ENCODE measurements around the gene FERMT3. TPM values are rescaled to one million over a fixed set of nuclear protein-coding genes. Genes with fewer than 3 reads are reported as not detected.

The FERMT3 gene
- total RNA-seq, result 7.2 and 9.3 TPM in 2 replicates

GRCh38 chr11:64206457-64207255 lies at the start of gene FERMT3:
FERMT3 (plus strand) TSS chr11:64206721; CDS start chr11:64207365, 644 bp downstream.

GRCh38 chr11:64165842-64166635 lies 40.5 kb upstream of the FERMT3 start, which contains the start of gene MACROD1:
MACROD1 (minus strand) TSS chr11:64166113; CDS start chr11:64165994, 119 bp downstream.

DNA sequence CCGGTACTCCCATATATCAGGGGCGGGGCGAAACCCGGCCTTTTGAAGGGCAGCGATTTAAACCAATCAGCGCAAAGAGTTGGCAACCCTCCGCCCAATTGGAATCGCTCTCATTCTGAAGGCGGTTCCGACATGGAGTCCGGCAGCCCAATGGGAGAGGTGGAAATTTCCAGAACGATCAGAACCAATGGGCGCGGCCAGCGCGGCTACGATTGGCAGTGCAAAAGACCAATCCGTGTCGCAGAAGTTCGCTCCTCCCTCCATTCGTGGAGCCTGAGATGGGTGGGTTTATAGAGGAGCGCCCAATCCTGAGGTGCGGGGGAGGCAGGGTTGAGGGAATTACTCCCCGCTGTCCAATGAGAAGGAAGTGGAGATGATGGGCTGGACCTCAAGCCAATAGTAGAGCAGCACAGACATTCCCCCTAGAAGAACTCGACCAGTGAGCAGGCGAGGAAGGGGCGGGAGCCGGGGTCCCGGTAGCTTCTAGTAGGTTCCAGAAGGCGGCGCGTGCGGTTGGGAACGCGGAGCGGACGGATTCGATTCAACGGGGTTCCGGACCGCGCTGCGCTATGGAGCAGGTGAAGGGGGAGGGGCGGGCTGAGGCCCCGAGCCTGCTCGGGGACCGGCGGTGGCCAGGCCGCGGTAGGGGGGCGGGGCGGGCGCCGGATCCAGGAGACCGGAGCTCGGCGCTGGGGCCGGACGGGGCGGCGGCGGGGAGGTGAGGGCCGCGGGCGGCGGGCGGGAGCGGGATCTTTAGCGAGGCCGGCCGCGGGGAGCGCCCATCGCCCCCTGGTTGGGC lies 20.6 kb upstream of the FERMT3 start, which contains the start of gene STIP1:
Gene STIP1 (plus strand): TSS at position 479 of the 799 bp plus-strand sequence. CDS start 91 bp downstream, at position 570.

DNA sequence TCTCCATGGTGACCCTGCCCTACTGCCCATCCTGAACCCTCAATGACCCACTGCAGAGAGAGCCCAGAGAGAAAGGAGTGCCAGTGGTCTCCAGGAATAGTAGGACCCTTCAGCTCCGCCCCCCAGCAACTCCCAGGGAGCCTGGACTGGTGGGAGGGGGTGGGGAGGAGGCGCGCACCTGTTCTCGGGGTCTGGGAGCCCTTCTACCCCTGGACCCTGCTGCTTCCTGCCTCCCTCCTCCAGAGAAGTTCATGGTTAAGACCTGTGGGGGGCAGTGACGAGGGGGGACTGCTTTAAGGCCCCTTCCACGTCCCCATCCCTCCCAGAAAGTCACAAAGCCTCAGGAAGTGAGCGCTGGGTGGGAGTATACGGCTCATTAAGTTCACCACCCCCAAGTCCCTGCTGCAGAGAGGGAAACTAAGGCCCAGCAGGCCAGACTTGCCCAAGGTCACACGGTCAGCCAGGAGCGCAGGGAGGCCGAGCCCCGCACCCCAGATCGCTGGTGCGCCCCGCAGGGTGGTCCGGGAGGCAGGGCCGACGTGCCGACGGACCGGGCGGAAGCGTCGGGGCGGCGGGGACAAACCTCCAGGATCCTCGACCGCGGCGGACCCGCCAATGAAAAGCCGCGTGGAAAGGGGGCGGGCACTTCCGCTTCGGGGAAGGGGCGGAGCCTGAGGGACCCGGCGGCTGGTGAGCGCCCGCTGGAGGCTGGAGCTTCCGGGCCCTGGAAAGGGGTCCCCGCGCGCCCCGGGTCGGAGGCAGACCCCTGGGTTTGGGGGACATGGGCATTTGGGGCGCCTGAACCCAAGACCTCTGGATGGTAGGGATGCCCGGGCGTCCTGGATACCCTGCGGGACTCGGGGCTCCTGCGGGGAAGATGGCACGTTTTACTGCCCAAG lies 19.3 kb downstream of the FERMT3 start, which contains the start of the genes NUDT22 and TRPT1:
Gene NUDT22 (plus strand): TSS at position 667 of the 899 bp plus-strand sequence. CDS start 379 bp downstream, outside the sequence.
Gene TRPT1 (minus strand): TSS at position 579 of the 899 bp plus-strand sequence. CDS start 326 bp downstream, at position 253.

GRCh38 chr11:64230171-64230984 lies 23.9 kb downstream of the FERMT3 start, which contains the start of gene DNAJC4:
DNAJC4 (plus strand) TSS chr11:64230548; CDS start chr11:64230855, 307 bp downstream.

GRCh38 chr11:64233913-64234586 lies 27.5 kb downstream of the FERMT3 start, which contains the start of gene VEGFB:
VEGFB (plus strand) TSS chr11:64234584; CDS start chr11:64234834, 250 bp downstream.

DNA sequence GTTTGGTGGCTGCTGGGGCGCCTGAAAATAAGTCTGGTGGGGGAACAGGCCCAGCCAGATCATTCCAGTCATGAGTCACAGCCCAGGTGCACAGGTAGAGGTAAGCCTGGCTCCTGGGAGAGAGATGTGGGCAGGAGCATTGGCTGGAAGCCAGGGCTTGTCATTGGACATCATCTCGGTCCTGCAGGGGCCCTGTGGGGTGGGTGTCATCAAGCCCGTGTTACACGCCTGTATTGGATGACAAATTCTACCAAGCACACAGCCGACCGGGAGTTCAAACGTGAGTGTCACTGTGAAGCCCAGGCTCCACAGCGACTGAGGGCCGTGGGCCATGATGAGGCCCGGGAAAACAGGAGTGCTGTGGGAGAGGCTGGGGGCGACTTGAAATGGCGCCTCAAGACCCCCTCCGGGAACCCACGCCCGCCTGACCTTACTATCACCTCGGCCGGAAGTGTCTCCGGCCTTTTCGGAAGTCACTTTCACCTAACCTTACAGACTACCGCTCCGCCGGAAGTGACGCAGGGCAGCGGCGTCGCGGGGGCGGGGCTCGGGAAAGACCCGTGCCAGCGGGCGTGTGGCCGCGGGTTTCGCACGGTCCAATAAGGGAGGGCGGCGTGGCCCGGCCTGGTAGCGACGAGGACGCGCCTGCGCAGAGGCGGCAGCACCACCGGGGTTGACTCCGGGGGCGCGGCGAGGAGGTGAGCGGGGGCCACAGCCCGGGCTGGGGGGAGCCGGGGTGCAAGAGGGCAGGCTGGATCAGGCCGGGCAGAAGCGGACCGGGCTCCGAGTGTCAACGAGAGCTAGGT lies 34.1 kb downstream of the FERMT3 start, which contains the start of gene FKBP2:
Gene FKBP2 (plus strand): TSS at position 661 of the 806 bp plus-strand sequence. CDS start 1,293 bp downstream, outside the sequence.

GRCh38 chr11:64246871-64247728 lies 40.6 kb downstream of the FERMT3 start, which contains the start of gene PPP1R14B:
PPP1R14B (minus strand) TSS chr11:64246943; CDS start chr11:64246673, 270 bp downstream.

DNA sequence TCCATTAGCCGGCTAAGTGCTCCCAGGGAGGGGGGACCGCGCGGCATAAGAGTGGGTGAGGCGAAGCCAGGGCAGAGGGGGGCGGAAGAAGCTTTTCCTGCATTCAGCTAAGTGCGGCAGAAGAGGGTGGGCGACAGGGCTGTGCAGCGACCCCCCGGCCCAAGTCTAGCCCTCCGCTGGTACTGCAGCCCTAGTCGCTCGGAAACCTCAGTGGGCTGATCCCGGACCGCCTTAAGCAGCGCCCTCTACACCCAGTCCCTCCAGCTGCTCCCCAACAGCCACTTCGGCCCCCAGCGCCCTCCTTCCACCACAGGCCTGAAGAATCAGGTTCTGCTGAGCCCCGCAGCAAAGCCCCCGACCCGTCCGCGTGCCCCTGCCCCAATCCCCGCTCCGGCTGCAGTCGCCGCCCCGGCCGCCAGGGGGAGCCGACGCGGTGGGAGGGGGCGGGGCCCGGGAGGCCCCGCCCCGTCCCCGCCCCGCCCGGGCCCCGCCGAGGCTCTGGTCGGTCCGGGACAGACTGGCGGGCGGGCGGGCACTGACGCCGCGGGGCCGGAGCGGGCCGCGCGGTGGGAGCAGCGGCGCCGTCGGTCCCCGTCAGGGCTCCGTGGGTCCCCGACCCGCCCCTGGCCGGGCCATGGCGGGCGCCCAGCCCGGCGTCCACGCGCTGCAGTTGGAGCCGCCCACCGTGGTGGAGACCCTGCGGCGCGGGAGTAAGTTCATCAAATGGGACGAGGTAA lies 44.7 kb downstream of the FERMT3 start, which contains the start of gene PLCB3:
Gene PLCB3 (plus strand): TSS at position 515 of the 737 bp plus-strand sequence. CDS start 120 bp downstream, at position 635.

Other genes with a start within 250 kb of the FERMT3 start
- gene COX8A, start 232.1 kb upstream of the FERMT3 start, total RNA-seq, result 222 and 267 TPM in 2 replicates
- gene OTUB1, start 220.3 kb upstream of the FERMT3 start, total RNA-seq, result 45.6 and 46.7 TPM in 2 replicates
- not detected in 2 replicates for gene FLRT1, start 170.8 kb upstream of the FERMT3 start, total RNA-seq
- gene MACROD1, start 40.6 kb upstream of the FERMT3 start, total RNA-seq, result 19.3 and 22.3 TPM in 2 replicates
- gene STIP1, start 20.6 kb upstream of the FERMT3 start, total RNA-seq, result 112 and 116 TPM in 2 replicates
- gene TRPT1, start 19.5 kb downstream of the FERMT3 start, total RNA-seq, result 19.5 and 25.5 TPM in 2 replicates
- gene NUDT22, start 19.6 kb downstream of the FERMT3 start, total RNA-seq, result 27.1 and 40.1 TPM in 2 replicates
- 13.8 and 14.1 TPM in 2 replicates for gene DNAJC4, start 23.8 kb downstream of the FERMT3 start, total RNA-seq
- 13.7 and 19.8 TPM in 2 replicates for gene VEGFB, start 27.9 kb downstream of the FERMT3 start, total RNA-seq
- 71.8 and 72.9 TPM in 2 replicates for gene FKBP2, start 34.4 kb downstream of the FERMT3 start, total RNA-seq
- 89.6 and 110 TPM in 2 replicates for gene PPP1R14B, start 40.2 kb downstream of the FERMT3 start, total RNA-seq
- gene PLCB3, start 44.8 kb downstream of the FERMT3 start, total RNA-seq, result 14.6 and 15.3 TPM in 2 replicates
- 46.2 and 69.0 TPM in 2 replicates for gene BAD, start 77.9 kb downstream of the FERMT3 start, total RNA-seq
- gene GPR137, start 79.1 kb downstream of the FERMT3 start, total RNA-seq, result 6.0 and 7.7 TPM in 2 replicates
- gene KCNK4, start 84.6 kb downstream of the FERMT3 start, total RNA-seq, result not detected in 2 replicates
- gene CATSPERZ, start 93.6 kb downstream of the FERMT3 start, total RNA-seq, result 0.11 TPM in 1 of 2 replicates, not detected in the other
- 42.8 and 56.0 TPM in 2 replicates for gene ESRRA, start 98.8 kb downstream of the FERMT3 start, total RNA-seq
- 231 and 235 TPM in 2 replicates for gene TRMT112, start 110.8 kb downstream of the FERMT3 start, total RNA-seq
- 194 and 276 TPM in 2 replicates for gene PRDX5, start 111.4 kb downstream of the FERMT3 start, total RNA-seq
- 1.0 and 1.5 TPM in 2 replicates for gene CCDC88B, start 133.5 kb downstream of the FERMT3 start, total RNA-seq
- 25.1 and 26.0 TPM in 2 replicates for gene RPS6KA4, start 152.4 kb downstream of the FERMT3 start, total RNA-seq

Data from dermis lymphatic vessel endothelial cell (primary cell).